SU-DHL-6 (cell line): ENCODE data around the gene TMEM151A.

Experiments
- CTCF ChIP-seq: fragments of 200-600 bp; sonication (generic); IDR thresholded peaks from one replicate; pipeline ENCODE4 v1.5.1; 2017; ENCODE audit warnings: antibody characterized with exemption, mild to moderate bottlenecking, low read length, moderate library complexity; ENCODE audit not compliant: insufficient read depth, poor library complexity, severe bottlenecking
- EZH2phosphoT487 ChIP-seq: fragments of 200-600 bp; sonication (generic), shearing (Covaris generic); conservative IDR thresholded peaks from 2 replicates; pipeline ENCODE4 v1.6.1; 2018; ENCODE audit warnings: mild to moderate bottlenecking, antibody characterized with exemption, low read length, moderate library complexity, mixed read lengths

- TF ChIP-seq CTCF (no peak), EZH2phosphoT487 (no peak)
Observed at GRCh38 chr11:66264383-66264782, 27.3 kb upstream of the TMEM151A start.
